Measurements from ENCODE around the gene KANK4. TPM values are rescaled to one million over a fixed set of nuclear protein-coding genes. Genes with fewer than 3 reads are reported as not detected.

KANK4 gene
- total and polyA plus RNA-seq, 2 of the 8 experiments (the other 6 are each of a cell fraction or from before 2014, with no cell fraction given) = 0.22 to 0.26 TPM

DNA sequence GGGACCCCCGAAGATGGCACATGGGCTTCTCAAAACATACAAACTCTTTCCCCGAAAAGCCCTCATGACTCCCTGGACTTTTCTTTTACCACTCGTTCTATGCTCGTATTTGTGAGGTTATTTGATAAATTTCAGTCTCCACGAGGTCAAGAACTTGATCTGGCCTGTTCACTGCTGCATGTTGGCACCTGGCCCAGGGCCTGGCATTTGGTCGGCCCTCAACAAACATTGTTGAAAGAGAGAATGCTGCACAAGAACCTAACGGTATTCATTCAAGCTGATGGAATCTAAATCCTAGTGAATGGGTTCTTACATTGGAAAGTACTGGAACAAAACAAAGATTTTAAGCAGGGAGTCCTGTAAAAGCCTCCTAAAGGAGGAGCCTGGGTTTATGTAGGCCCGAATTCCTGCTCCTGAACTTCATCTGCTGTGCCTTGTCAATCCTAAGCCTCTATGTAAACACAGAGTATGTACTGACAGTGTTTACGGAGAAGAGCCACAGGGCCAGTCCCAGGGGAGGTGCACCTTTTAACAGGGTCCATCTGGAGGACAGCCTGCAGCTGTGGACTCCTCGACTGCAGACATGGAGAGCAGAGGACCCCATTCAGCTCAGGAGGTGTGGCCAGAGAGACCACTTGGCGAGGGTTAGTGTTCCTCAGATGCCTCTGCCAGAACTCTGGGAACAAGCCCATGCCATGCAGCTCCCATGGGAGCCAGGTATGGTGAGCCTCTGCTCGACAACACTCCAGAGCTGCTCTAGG lies 77.7 kb downstream of the KANK4 start:
- Histone ChIP-seq H4K91ac (replicated peaks; ENCODE audit: insufficient read length, low read length) (no peak overlapping the region), H3K27me3 (replicated peaks in 1 of 4; ENCODE audit: control insufficient read depth in 3 of 4, extremely low read depth in 1 of 4, insufficient read depth in 3 of 4, low read length in 3 of 4) (no peaks in the 10 kb centered on the region; a peak in 1 of 7 replicates), H3K14ac (ENCODE audit: insufficient read length) (no peak overlapping the region), H3K9ac (replicated peaks in 1 of 4; ENCODE audit: extremely low read depth in 1 of 4, low read depth in 3 of 4, low read length in 3 of 4) (no peak overlapping the region), H3K36me3 (ENCODE audit: control insufficient read depth in 2 of 4, insufficient read depth in 4 of 4, low read length in 3 of 4) (no peaks in the 10 kb centered on the region; a peak in 1 of 8 replicates), H3K4me1 (replicated peaks in 1 of 4; ENCODE audit: control insufficient read depth in 3 of 4, insufficient read depth in 4 of 4, low read length in 3 of 4) (peaks cover 0 to 9% (median 7%) of the 10 kb centered on the region in 4 experiments; a peak in 6 of 7 replicates), H3K4ac (replicated peaks; ENCODE audit: insufficient read length, low read depth, low read length) (no peak overlapping the region), H2AK5ac (ENCODE audit: low read depth, low read length) (no peak overlapping the region), H2BK15ac (ENCODE audit: low read length) (no peak overlapping the region), H3K4me2 (ENCODE audit: insufficient read depth in 1 of 2, low read depth in 2 of 2, low read length in 2 of 2) (no peak overlapping the region), H3K79me1 (ENCODE audit: low read depth, low read length) (no peaks in the 10 kb centered on the region), H3K27ac (ENCODE audit: low read depth, low read length) (no peak overlapping the region), H4K20me1 (replicated peaks in 1 of 2; ENCODE audit: control insufficient read depth in 1 of 2, insufficient read depth in 2 of 2, low read length in 2 of 2) (no peaks in the 10 kb centered on the region), H3K9me3 (ENCODE audit: insufficient read depth in 2 of 2, low read depth in 1 of 2, low read length in 1 of 2) (peaks cover 0 to 9% of the 10 kb centered on the region in 2 experiments; a peak in 1 of 4 replicates), H3K23ac (ENCODE audit: insufficient read length) (no peak overlapping the region), H4K8ac (ENCODE audit: extremely low read depth, insufficient read depth, low read length) (no peak overlapping the region), H4K5ac (ENCODE audit: insufficient read length, low read depth, low read length) (no peak overlapping the region), H3K4me3 (ENCODE audit: extremely low read depth in 1 of 4, insufficient read depth in 2 of 4, low read depth in 3 of 4, low read length in 4 of 4) (no peak overlapping the region), H3K23me2 (ENCODE audit: low read depth, low read length) (no peaks in the 10 kb centered on the region), H3K56ac (replicated peaks; ENCODE audit: insufficient read length, low read depth, low read length) (no peak overlapping the region), H2BK20ac (ENCODE audit: low read length) (no peak overlapping the region), H2BK120ac (replicated peaks; ENCODE audit: low read depth, low read length) (no peak overlapping the region), H3K18ac (ENCODE audit: extremely low read depth, low read length) (no peak overlapping the region), H2AFZ (ENCODE audit: low read length) (no peak overlapping the region), H2BK12ac (ENCODE audit: low read depth, low read length) (no peak overlapping the region), H2BK5ac (ENCODE audit: low read depth, low read length) (no peak overlapping the region), H3K79me2 (ENCODE audit: control insufficient read depth in 1 of 2, insufficient read depth in 2 of 2, low read length in 2 of 2) (no peaks in the 10 kb centered on the region)
- ChIA-PET POLR2A (ENCODE audit: partially characterized antibody) (interaction anchor here (0.9 to 2.2 kb wide), 6 partner anchors 8 to 37 kb away, joined by 3 to 7 read pairs (median 6); no protein-coding TSS in a partner anchor), CTCF (ENCODE audit: partially characterized antibody) (interaction anchor here (0.9 to 2.4 kb wide), 7 partner anchors 11 to 153 kb away, joined by 3 to 5 read pairs (median 4); no protein-coding TSS in a partner anchor)
- no peak for TF ChIP-seq YY1 (IDR thresholded peaks at IDR 0.05; ENCODE audit: low read depth, low read length)
- DNase-seq (ENCODE audit: low read depth in 1 of 2, low spot score in 2 of 2) (no peak), FAIRE-seq (no peak)
- 86% methylated on average over 12 of the region's 12 CpGs; no CpG with 5 or more reads in 1 of the 2 experiments for WGBS, 2 experiments (ENCODE audit: extremely low coverage in 1 of 2, insufficient coverage in 1 of 2, insufficient read length in 1 of 2, insufficient replicate concordance in 2 of 2, low coverage in 1 of 2, low lambda C conversion rate in 2 of 2, missing lambda C conversion rate in 1 of 2)

Measured in H1 (cell line).